Mesendoderm (in vitro differentiated cells): ENCODE results near the gene PLPPR3.

ENCODE experiments used
- DNase-seq: peaks from one replicate; pipeline ENCODE4 v3.0.0; 2013
- H2AK5ac ChIP-seq: 2 replicates; pipeline ENCODE4 v1.6.1; 2013; ENCODE audit warnings: low read length, inconsistent platforms
- H2BK120ac ChIP-seq: 2 replicates; pipeline ENCODE4 v1.6.1; 2013; ENCODE audit warnings: low read depth, mild to moderate bottlenecking, low read length, moderate library complexity, mixed read lengths
- H2BK15ac ChIP-seq: replicated peaks from 2 replicates; pipeline ENCODE4 v1.6.1; 2013; ENCODE audit warnings: low read depth, mild to moderate bottlenecking, moderate library complexity
- H2BK5ac ChIP-seq: 2 replicates; pipeline ENCODE4 v1.6.1; 2013; ENCODE audit warnings: low read length, inconsistent platforms
- H3K18ac ChIP-seq: 2 replicates; pipeline ENCODE4 v1.6.1; 2013; ENCODE audit warnings: mild to moderate bottlenecking, low read length, mixed read lengths
- H3K23ac ChIP-seq: one replicate; pipeline ENCODE4 v1.6.1; 2013; ENCODE audit warnings: low read length
- H3K27ac ChIP-seq: 2 replicates; pipeline ENCODE4 v1.5.1; 2013; ENCODE audit warnings: low read depth, mild to moderate bottlenecking, inconsistent platforms, low read length, moderate library complexity
- H3K27me3 ChIP-seq: 2 replicates; pipeline ENCODE4 v1.6.1; 2013; ENCODE audit warnings: low read length, control low read depth, mild to moderate bottlenecking, inconsistent platforms; ENCODE audit not compliant: insufficient read depth, poor library complexity
- H3K36me3 ChIP-seq: 2 replicates; pipeline ENCODE4 v1.6.1; 2013; ENCODE audit warnings: low read length, inconsistent platforms; ENCODE audit not compliant: control insufficient read depth, insufficient read depth
- H3K4ac ChIP-seq: one replicate; pipeline ENCODE4 v1.6.1; 2013; ENCODE audit warnings: low read depth, mild to moderate bottlenecking, low read length, moderate library complexity
- H3K4me1 ChIP-seq: 2 replicates; pipeline ENCODE4 v1.6.1; 2013; ENCODE audit warnings: low read depth, low read length, inconsistent platforms; ENCODE audit not compliant: control insufficient read depth
- H3K4me2 ChIP-seq: 2 replicates; pipeline ENCODE4 v1.6.1; 2013; ENCODE audit warnings: low read length
- H3K4me3 ChIP-seq: 2 replicates; pipeline ENCODE4 v1.5.1; 2013; ENCODE audit warnings: mild to moderate bottlenecking, low read length
- H3K56ac ChIP-seq: one replicate; pipeline ENCODE4 v1.6.1; 2013; ENCODE audit warnings: low read length
- H3K79me1 ChIP-seq: 2 replicates; pipeline ENCODE4 v1.6.1; 2013; ENCODE audit warnings: low read length, inconsistent platforms
- H3K79me2 ChIP-seq: 2 replicates; pipeline ENCODE4 v1.6.1; 2013; ENCODE audit warnings: mild to moderate bottlenecking, low read length; ENCODE audit not compliant: control insufficient read depth, insufficient read depth
- H3K9ac ChIP-seq: 2 replicates; pipeline ENCODE4 v1.6.1; 2013; ENCODE audit warnings: low read length, inconsistent platforms
- H4K5ac ChIP-seq: one replicate; pipeline ENCODE4 v1.6.1; 2013; ENCODE audit warnings: low read length
- H4K8ac ChIP-seq: one replicate; pipeline ENCODE4 v1.6.1; 2013; ENCODE audit warnings: low read depth, mild to moderate bottlenecking, control low read depth, low read length, moderate library complexity
- WGBS: extraction: QIAGEN DNeasy Blood & Tissue Kit; methylation state at CpG from one replicate; pipeline ENCODE4 v1.1.7; 2013; ENCODE audit warnings: low lambda C conversion rate, missing lambda C conversion rate; ENCODE audit not compliant: insufficient coverage; ENCODE audit errors: extremely low coverage; 5-methylcytosine and 5-hydroxymethylcytosine counted together

Gene PLPPR3

DNA sequence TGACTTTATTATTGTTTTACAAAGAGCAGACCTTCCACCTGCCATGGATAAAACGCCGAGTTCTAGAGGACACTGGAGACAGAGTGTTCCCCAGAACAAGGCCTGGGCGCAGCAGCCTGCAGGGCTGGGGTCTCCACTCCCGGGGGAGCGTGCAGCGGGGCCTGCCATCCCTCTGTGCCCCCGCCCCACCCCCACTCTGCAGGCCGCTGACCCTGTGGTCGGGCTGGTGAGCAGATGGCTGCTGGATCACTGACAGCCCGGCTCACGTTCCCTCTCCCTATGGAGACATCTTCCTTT, 33.1 kb downstream of the PLPPR3 start:
- no peak overlapping the region for H3K4me2 ChIP-seq
- peak overlapping the region; percentile 5 for H3K4ac ChIP-seq
- no CpG with 5 or more reads among the region's 11 CpGs for WGBS
- H3K79me1 ChIP-seq: peaks cover 2% of the 10 kb centered on the region
- no peaks in the 10 kb centered on the region for H3K27me3 ChIP-seq
- no peaks in the 10 kb centered on the region for H3K4me1 ChIP-seq
- H3K36me3 ChIP-seq: no peaks in the 10 kb centered on the region
- peak overlapping the region; percentile 81 for H3K56ac ChIP-seq
- no peak overlapping the region for H3K4me3 ChIP-seq
- no peak for DNase-seq
- H3K23ac ChIP-seq: no peak overlapping the region
- no peak overlapping the region for H2BK120ac ChIP-seq
- H3K9ac ChIP-seq: peak overlapping the region; percentile 20
- H2BK15ac ChIP-seq: no peak overlapping the region
- H2BK5ac ChIP-seq: no peak overlapping the region
- H3K18ac ChIP-seq: peak overlapping the region; percentile 2
- no peak overlapping the region for H2AK5ac ChIP-seq
- H3K79me2 ChIP-seq: peaks cover 1% of the 10 kb centered on the region
- H4K5ac ChIP-seq: no peak overlapping the region
- peak overlapping the region; percentile 64 for H3K27ac ChIP-seq
- no peak overlapping the region for H4K8ac ChIP-seq

DNA sequence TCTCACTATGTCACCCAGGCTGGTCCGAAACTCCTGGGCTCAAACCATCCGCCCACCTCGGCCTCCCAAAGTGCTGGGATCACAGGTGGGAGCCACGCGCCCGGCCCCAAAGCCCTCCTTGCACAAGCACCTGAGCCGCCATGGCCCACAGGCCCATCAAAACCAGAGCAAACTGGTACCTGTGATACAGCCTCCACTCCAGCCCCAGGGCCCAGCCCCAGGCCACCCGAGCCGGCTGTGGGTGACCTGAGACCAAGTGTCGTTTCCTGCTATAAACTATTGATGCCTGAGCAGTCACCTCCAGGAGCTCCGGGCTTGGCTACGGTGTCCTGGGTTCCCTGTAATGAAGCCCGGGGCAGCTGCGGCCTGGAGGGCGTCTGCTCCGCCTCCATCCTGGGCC, 34.2 kb downstream of the PLPPR3 start:
- no peaks in the 10 kb centered on the region for H3K4me1 ChIP-seq
- no peak overlapping the region for H2BK5ac ChIP-seq
- H3K36me3 ChIP-seq: no peaks in the 10 kb centered on the region
- H3K4me3 ChIP-seq: no peak overlapping the region
- peaks cover 2% of the 10 kb centered on the region for H3K79me1 ChIP-seq
- H2AK5ac ChIP-seq: no peak overlapping the region
- H3K27ac ChIP-seq: no peak overlapping the region
- H3K56ac ChIP-seq: no peak overlapping the region
- no peaks in the 10 kb centered on the region for H3K27me3 ChIP-seq
- no peak overlapping the region for H2BK15ac ChIP-seq
- H3K18ac ChIP-seq: no peak overlapping the region
- no CpG with 5 or more reads among the region's 16 CpGs for WGBS
- H3K4me2 ChIP-seq: no peak overlapping the region
- no peak overlapping the region for H2BK120ac ChIP-seq
- DNase-seq: no peak
- no peak overlapping the region for H3K23ac ChIP-seq
- no peak overlapping the region for H4K5ac ChIP-seq
- H3K79me2 ChIP-seq: peaks cover 1% of the 10 kb centered on the region
- no peak overlapping the region for H3K4ac ChIP-seq
- H3K9ac ChIP-seq: no peak overlapping the region
- H4K8ac ChIP-seq: no peak overlapping the region

DNA sequence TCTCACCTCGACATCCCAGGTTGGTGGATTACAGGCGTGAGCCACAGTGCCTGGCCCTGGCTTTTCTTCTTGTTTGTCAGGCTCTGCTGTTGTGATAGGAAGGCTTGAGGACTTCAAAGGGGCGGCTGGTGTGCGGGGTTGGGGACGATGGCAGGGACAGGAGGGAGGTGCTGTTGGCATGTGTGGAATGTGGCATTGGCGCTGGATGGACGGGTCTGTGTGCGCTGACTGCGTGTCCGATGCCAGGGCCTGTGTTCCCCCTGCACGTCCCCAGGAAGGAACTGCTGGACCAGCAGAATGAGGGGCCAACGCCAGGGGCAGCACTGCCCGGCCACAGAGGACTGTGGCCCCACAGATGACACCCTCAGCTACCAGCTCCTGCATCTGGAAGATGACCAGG, 37.2 kb downstream of the PLPPR3 start:
- Histone ChIP-seq H3K4ac (no peak overlapping the region), H3K18ac (no peak overlapping the region), H2AK5ac (no peak overlapping the region), H3K56ac (peak overlapping the region; percentile 18), H3K4me3 (no peak overlapping the region), H3K27ac (no peak overlapping the region), H2BK5ac (no peak overlapping the region), H3K27me3 (no peaks in the 10 kb centered on the region), H3K79me1 (peaks cover 2% of the 10 kb centered on the region), H2BK120ac (no peak overlapping the region), H3K4me1 (no peaks in the 10 kb centered on the region), H3K23ac (no peak overlapping the region), H3K79me2 (peaks cover 1% of the 10 kb centered on the region), H4K8ac (no peak overlapping the region), H4K5ac (no peak overlapping the region), H3K4me2 (no peak overlapping the region), H3K9ac (no peak overlapping the region), H2BK15ac (no peak overlapping the region), H3K36me3 (no peaks in the 10 kb centered on the region)
- WGBS: no CpG with 5 or more reads among the region's 13 CpGs
- DNase-seq: no peak

DNA sequence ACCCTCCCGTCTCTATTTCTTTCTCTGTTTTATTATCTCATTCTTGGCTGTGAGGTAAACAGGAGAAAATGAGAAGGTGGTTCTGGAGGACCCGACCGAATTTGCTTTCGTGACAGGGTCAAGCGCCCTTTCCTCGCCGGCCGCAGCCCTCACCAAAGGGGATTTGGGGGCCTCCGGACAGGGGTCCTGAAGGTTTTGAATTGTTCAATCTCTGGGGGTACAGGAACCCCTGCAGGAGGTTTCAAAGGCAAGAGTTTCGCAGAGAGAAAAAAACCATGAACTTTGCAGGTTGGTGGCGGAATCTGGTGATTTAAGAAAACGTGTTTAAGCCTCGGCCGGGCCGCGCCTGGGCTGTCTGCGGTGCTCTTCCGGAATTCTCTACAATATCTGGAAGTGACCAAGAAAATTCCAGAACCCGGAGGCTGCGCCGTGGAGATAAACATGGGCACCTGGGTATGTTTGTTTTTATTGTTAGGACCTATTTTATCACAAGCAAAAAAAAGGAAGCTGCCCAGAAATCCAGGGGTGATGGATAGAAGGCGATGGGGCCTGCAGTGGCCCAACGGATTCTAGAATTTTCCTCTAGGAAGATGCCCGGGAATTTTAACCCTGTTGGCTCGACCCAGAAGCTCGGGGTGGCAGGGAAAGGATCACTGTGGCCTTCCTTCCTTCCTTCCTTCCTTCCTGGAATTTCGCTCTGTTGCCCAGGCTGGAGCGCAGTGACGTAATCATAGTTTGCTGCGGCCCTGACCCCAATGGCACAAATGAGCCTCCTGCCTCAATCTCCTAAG, 38.7 kb downstream of the PLPPR3 start:
- H4K5ac ChIP-seq: no peak overlapping the region
- H3K4me3 ChIP-seq: no peak overlapping the region
- no peak overlapping the region for H2BK15ac ChIP-seq
- H3K27ac ChIP-seq: peak overlapping the region; percentile 74
- H3K9ac ChIP-seq: peak overlapping the region; percentile 39
- no peaks in the 10 kb centered on the region for H3K27me3 ChIP-seq
- H3K36me3 ChIP-seq: no peaks in the 10 kb centered on the region
- H3K56ac ChIP-seq: peak overlapping the region; percentile 86
- no CpG with 5 or more reads among the region's 30 CpGs for WGBS
- peaks cover 2% of the 10 kb centered on the region for H3K79me1 ChIP-seq
- H3K4ac ChIP-seq: peak overlapping the region; percentile 75
- peak overlapping the region; percentile 45 for H3K23ac ChIP-seq
- peak overlapping the region; percentile 39 for H3K4me2 ChIP-seq
- H2BK5ac ChIP-seq: no peak overlapping the region
- peak overlapping the region; percentile 95 for H3K18ac ChIP-seq
- no peak overlapping the region for H2BK120ac ChIP-seq
- H3K4me1 ChIP-seq: no peaks in the 10 kb centered on the region
- H4K8ac ChIP-seq: no peak overlapping the region
- no peak overlapping the region for H2AK5ac ChIP-seq
- peaks cover 1% of the 10 kb centered on the region for H3K79me2 ChIP-seq
- DNase-seq: no peak

DNA sequence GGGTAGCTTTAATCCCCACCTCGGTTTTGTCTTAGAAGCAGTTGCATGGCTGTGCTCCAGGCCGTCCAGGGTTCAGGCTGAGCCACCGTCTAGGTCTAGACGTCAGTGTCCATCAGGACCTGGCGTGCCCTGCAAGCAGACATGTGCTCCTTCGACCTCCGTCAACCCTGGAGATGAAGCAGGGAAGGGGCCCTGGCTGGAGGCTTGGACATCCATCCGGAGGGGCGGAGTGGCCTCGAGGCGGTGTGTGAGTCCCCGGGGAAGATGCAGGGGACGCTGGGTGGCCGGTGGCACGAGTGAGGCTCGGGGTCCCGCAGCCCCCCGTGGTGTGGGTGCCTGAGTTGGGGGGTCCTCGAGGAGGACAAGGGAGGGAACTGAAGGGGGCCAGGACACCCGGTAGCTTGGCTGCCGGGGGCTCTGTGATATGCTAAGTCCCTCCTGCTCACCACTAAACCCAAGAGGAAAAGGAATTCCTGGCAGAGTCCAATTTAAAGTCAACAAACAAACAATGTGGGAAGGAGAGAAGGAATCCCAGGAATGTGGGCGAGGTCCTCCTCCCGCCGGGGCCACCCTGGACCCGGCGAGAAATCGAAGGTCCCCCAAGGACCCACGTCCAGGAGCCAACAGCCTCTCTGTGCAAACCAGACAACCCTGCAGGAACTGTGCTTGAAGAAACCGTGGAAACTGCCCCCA, 39.4 kb downstream of the PLPPR3 start:
- Histone ChIP-seq H3K36me3 (no peaks in the 10 kb centered on the region), H3K27ac (peak overlapping the region; percentile 74), H3K4me1 (no peaks in the 10 kb centered on the region), H4K5ac (no peak overlapping the region), H2BK5ac (peak overlapping the region; percentile 15), H2BK15ac (no peak overlapping the region), H3K27me3 (no peaks in the 10 kb centered on the region), H3K79me2 (peaks cover 1% of the 10 kb centered on the region), H3K4ac (peak overlapping the region; percentile 46), H2AK5ac (no peak overlapping the region), H3K4me2 (peak overlapping the region; percentile 39), H3K79me1 (peaks cover 2% of the 10 kb centered on the region), H3K23ac (no peak overlapping the region), H3K4me3 (no peak overlapping the region), H2BK120ac (peak overlapping the region; percentile 14), H3K18ac (peak overlapping the region; percentile 95), H3K56ac (peak overlapping the region; percentile 86), H3K9ac (peak overlapping the region; percentile 39), H4K8ac (no peak overlapping the region)
- peak; percentile 95 for DNase-seq
- WGBS: no CpG with 5 or more reads among the region's 29 CpGs
